Loucy (cell line): Measurements from ENCODE around the gene FAM234A.
"Not testable (repeated sequence)": the region's sequence is repeated elsewhere in the genome, so short reads cannot be mapped to it uniquely, and the experiment has no call there.

ENCODE experiments used
- H2AFZ ChIP-seq: fragments of 200-600 bp; sonication (generic); 2 replicates; pipeline ENCODE4 v1.6.0; 2016; ENCODE audit warnings: antibody characterized with exemption, mild to moderate bottlenecking, low read length, moderate library complexity
- H3F3A ChIP-seq: fragments of 200-600 bp; 2 replicates; pipeline ENCODE4 v1.6.0; 2016; ENCODE audit warnings: antibody characterized with exemption, low read depth, mild to moderate bottlenecking
- H3K27me3 ChIP-seq: fragments of 200-600 bp; sonication (generic); 2 replicates; pipeline ENCODE4 v1.6.1; 2014; ENCODE audit warnings: low read length, mild to moderate bottlenecking; ENCODE audit not compliant: insufficient read depth, poor library complexity, severe bottlenecking
- H3K36me3 ChIP-seq: fragments of 200-600 bp; sonication (generic); 2 replicates; pipeline ENCODE4 v1.6.1; 2016; ENCODE audit warnings: low read length; ENCODE audit not compliant: insufficient read depth
- H3K4me1 ChIP-seq: fragments of 200-600 bp; sonication (generic); 2 replicates; pipeline ENCODE4 v1.5.1; 2014; ENCODE audit warnings: low read length, mild to moderate bottlenecking; ENCODE audit not compliant: insufficient read depth, poor library complexity, severe bottlenecking
- H3K4me2 ChIP-seq: fragments of 200-600 bp; sonication (generic); 2 replicates; pipeline ENCODE4 v1.6.0; 2014; ENCODE audit warnings: antibody characterized with exemption, low read length, low read depth, mild to moderate bottlenecking; ENCODE audit not compliant: poor library complexity, severe bottlenecking
- H3K4me3 ChIP-seq: fragments of 200-600 bp; sonication (generic); 2 replicates; pipeline ENCODE4 v1.5.1; 2014; ENCODE audit warnings: low read length, mild to moderate bottlenecking, mixed read lengths; ENCODE audit not compliant: poor library complexity, severe bottlenecking
- H3K79me2 ChIP-seq: fragments of 200-600 bp; sonication (generic); 2 replicates; pipeline ENCODE4 v1.6.1; 2014; ENCODE audit warnings: low read length; ENCODE audit not compliant: insufficient read depth
- H3K9ac ChIP-seq: fragments of 200-600 bp; sonication (generic); 2 replicates; pipeline ENCODE4 v1.6.0; 2014; ENCODE audit warnings: mild to moderate bottlenecking, low read depth, low read length, moderate library complexity; ENCODE audit not compliant: poor library complexity, severe bottlenecking
- H3K9me2 ChIP-seq: fragments of 200-600 bp; sonication (generic); replicated peaks from 2 replicates; pipeline ENCODE4 v1.6.1; 2016; ENCODE audit warnings: low read depth, low read length, mixed read lengths
- H3K9me3 ChIP-seq: fragments of 200-600 bp; sonication (generic); 2 replicates; pipeline ENCODE4 v1.6.1; 2014; ENCODE audit warnings: mild to moderate bottlenecking, antibody characterized with exemption, low read length, low read depth; ENCODE audit not compliant: insufficient read depth
- H4K20me1 ChIP-seq: fragments of 200-600 bp; sonication (generic); 2 replicates; pipeline ENCODE4 v1.6.0; 2014; ENCODE audit warnings: antibody characterized with exemption, low read length, mild to moderate bottlenecking; ENCODE audit not compliant: insufficient read depth, poor library complexity, severe bottlenecking
- CTCF ChIP-seq: fragments of 200-600 bp; sonication (generic); conservative IDR thresholded peaks from 2 replicates; pipeline ENCODE4 v1.5.1; 2014; ENCODE audit warnings: mild to moderate bottlenecking, antibody characterized with exemption, low read length
- EZH2phosphoT487 ChIP-seq: fragments of 200-600 bp; IDR thresholded peaks from 2 replicates; pipeline ENCODE4 v1.6.1; 2018; ENCODE audit warnings: antibody characterized with exemption, mild to moderate bottlenecking, moderate library complexity, borderline replicate concordance

Gene FAM234A

GRCh38 chr16:265711-266110, 31.1 kb downstream of the FAM234A start:
- Histone ChIP-seq H2AFZ (no peak overlapping the region), H3K79me2 (no peaks in the 10 kb centered on the region), H3K27me3 (no peaks in the 10 kb centered on the region), H3K9me2 (no peaks in the 10 kb centered on the region), H3K4me3 (no peak overlapping the region), H3K4me2 (no peak overlapping the region), H3K9ac (no peak overlapping the region), H3K4me1 (no peaks in the 10 kb centered on the region), H3K36me3 (no peaks in the 10 kb centered on the region), H4K20me1 (no peaks in the 10 kb centered on the region), H3K9me3 (no peaks in the 10 kb centered on the region), H3F3A (no peaks in the 10 kb centered on the region)
- TF ChIP-seq EZH2phosphoT487 (no peak), CTCF (no peak)

- Histone ChIP-seq H3K4me1 (no peaks in the 10 kb centered on the region), H3K4me3 (no peak overlapping the region), H3K4me2 (no peak overlapping the region), H3K9ac (no peak overlapping the region), H3K9me3 (no peaks in the 10 kb centered on the region), H3K9me2 (no peaks in the 10 kb centered on the region), H4K20me1 (no peaks in the 10 kb centered on the region), H3K27me3 (no peaks in the 10 kb centered on the region), H3K79me2 (no peaks in the 10 kb centered on the region), H2AFZ (no peak overlapping the region), H3K36me3 (no peaks in the 10 kb centered on the region), H3F3A (no peaks in the 10 kb centered on the region)
- TF ChIP-seq EZH2phosphoT487, result no peak
- TF ChIP-seq CTCF, result no peak
Observed at GRCh38 chr16:266258-267164, 31.9 kb downstream of the FAM234A start.

GRCh38 chr16:267562-267961, 32.9 kb downstream of the FAM234A start:
- H3F3A ChIP-seq, H3K36me3 ChIP-seq, H3K27me3 ChIP-seq, H3K9me2 ChIP-seq, H3K79me2 ChIP-seq, H3K4me1 ChIP-seq, H3K4me2 ChIP-seq, H4K20me1 ChIP-seq, H3K9me3 ChIP-seq, H2AFZ ChIP-seq, H3K4me3 ChIP-seq, H3K9ac ChIP-seq: not testable (repeated sequence)
